Activated naive CD4-positive, alpha-beta T cell treated with anti-CD3 and anti-CD28 coated beads, Interleukin-2, amount 50 U/mL, for 24 hours (primary cell): ENCODE measurements around the gene EPHA4.

Experiments used
- H3K27ac Mint-ChIP-seq: one replicate; pipeline ENCODE4 v1.8.0; 2021; ENCODE audit warnings: mild to moderate bottlenecking, mixed read lengths
- H3K27me3 Mint-ChIP-seq: one replicate; pipeline ENCODE4 v1.8.0; 2021; ENCODE audit warnings: mixed read lengths
- H3K36me3 Mint-ChIP-seq: one replicate; pipeline ENCODE4 v1.8.0; 2021; ENCODE audit warnings: mixed read lengths
- H3K4me1 Mint-ChIP-seq: one replicate; pipeline ENCODE4 v1.8.0; 2021; ENCODE audit warnings: mixed read lengths
- H3K4me3 Mint-ChIP-seq: one replicate; pipeline ENCODE4 v1.8.0; 2021; ENCODE audit warnings: mild to moderate bottlenecking, mixed read lengths
- H3K9me3 Mint-ChIP-seq: one replicate; pipeline ENCODE4 v1.8.0; 2021; ENCODE audit warnings: mixed read lengths

The EPHA4 gene

DNA sequence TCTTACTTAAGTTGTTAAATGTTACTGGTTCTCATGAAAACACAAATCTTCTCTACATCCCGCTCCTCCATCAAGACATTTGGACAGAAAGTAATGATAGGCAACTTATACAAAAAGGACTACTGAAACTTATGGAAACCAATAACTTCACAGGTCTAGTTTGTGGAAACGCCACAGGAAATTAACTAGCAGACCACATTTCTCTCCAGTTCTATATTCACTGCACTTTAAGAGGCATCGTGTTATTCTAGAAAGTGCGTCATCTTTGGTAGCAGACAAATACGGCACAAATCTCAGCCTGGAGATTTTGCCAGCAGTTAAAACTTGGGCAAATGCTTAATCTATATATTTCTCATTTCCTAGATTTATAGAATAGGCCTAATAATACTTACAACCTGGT lies 164.3 kb downstream of the EPHA4 start:
- Mint-ChIP-seq H3K36me3 (peaks cover 4% of the 10 kb centered on the region), H3K27me3 (peaks cover 3% of the 10 kb centered on the region), H3K4me1 (no peaks in the 10 kb centered on the region), H3K4me3 (no peak overlapping the region), H3K27ac (no peak overlapping the region), H3K9me3 (peaks cover 18% of the 10 kb centered on the region)

DNA sequence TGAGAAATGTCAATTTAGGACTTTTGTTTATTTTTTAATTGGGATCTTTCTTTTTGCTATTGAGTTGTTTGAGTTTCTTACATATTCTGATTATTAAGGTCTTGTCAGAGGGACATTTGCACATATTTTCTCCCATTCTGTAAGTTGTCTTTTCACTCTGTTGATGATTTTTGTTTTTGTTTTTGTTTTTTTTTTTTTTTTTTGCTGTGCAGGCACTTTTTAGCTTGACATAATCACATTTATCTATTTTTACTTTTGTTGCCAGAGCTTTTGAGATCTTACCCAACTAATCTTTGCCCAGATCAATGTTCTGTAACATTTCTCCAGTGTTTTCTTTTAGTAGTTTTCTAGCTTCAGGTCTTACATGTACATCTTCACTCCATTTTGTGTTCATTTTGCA lies 166.6 kb downstream of the EPHA4 start:
- H3K9me3 Mint-ChIP-seq = peaks cover 18% of the 10 kb centered on the region

DNA sequence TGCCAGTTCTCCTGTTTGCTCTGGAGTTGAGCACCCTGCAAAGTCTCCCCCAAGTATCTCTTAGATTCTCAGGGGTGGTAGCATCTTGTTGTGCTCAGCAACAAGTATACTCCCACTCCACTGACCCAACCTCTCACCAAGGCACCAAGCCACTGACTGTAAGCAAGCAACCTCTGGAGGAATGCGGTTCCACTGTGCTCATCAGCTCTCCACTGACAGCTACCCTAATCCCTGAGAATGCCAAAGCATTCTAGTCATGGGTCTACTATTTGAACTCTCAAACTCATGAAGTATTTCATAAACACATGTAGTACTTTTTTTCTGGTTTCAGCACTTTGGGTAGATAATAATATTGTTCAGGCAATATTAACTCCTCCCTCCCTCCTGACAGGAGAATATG lies 170.0 kb downstream of the EPHA4 start:
- Mint-ChIP-seq H3K27ac (no peak overlapping the region), H3K36me3 (peaks cover 4% of the 10 kb centered on the region), H3K9me3 (peaks cover 13% of the 10 kb centered on the region), H3K27me3 (no peaks in the 10 kb centered on the region), H3K4me1 (no peaks in the 10 kb centered on the region), H3K4me3 (no peak overlapping the region)

More for the DNA sequence above, 166.6 kb downstream of the EPHA4 start:
- Mint-ChIP-seq H3K27me3 (no peaks in the 10 kb centered on the region), H3K4me3 (no peak overlapping the region), H3K36me3 (peaks cover 4% of the 10 kb centered on the region), H3K4me1 (no peaks in the 10 kb centered on the region), H3K27ac (no peak overlapping the region)

DNA sequence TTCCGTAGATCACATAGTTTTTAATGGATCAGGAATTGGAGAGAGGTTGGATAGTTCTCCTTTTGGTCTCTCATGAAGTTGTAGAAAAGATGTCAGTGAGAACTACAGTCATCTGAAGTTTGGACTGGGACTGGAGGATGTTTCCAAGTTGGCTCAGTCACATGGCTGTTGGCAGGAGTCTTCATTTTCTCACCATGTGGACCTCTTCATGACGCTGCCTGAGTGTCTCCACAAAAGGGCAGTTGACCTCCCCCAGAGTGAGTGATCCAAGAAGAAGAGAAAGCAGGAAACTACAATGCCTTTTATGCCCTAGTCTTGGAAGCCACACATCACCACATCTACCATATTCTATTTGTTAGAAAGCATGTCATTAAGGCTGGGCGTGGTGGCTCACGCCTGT lies 171.7 kb downstream of the EPHA4 start:
- Mint-ChIP-seq H3K27ac (no peak overlapping the region), H3K9me3 (peaks cover under 1% of the 10 kb centered on the region), H3K36me3 (no peaks in the 10 kb centered on the region), H3K4me3 (no peak overlapping the region), H3K27me3 (no peaks in the 10 kb centered on the region), H3K4me1 (no peaks in the 10 kb centered on the region)

DNA sequence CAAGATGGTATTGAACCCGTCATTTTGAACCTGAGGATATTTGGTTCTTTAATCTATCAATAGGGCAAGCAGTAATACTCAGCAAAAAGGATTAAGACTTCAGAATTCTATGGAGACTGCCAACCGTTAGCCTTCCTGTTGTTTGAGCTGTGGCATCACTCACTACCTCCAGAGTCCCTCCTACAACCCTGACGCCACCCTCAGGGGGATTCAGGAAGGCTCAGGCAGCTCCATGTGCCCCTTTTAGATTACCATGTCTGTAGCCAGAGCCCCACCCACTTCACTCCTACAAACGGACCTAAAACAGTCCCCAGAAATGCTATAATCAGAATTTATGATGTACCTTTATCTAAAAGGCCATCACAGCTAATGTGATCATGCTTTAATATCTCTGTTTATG lies 172.9 kb downstream of the EPHA4 start:
- Mint-ChIP-seq H3K27me3 (no peaks in the 10 kb centered on the region), H3K4me3 (no peak overlapping the region), H3K4me1 (no peaks in the 10 kb centered on the region), H3K27ac (no peak overlapping the region), H3K9me3 (no peaks in the 10 kb centered on the region), H3K36me3 (no peaks in the 10 kb centered on the region)

DNA sequence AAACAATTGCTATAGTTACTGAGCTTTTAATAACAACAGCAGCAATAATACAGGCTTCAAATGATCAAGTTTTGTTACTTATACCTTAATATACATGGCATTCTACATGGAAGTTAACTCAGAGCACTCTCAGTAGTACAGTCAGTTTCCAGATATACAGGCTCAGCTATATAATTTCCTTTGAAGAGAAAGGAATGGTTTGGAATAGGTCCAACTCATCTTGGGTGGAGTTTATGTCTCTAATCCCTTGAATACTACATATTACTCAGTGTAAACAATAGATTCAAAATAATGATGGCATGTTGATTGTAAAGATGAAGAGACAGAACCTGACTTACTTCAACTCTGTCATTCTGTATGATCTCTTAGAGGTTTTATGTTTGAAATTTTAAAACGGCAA lies 174.9 kb downstream of the EPHA4 start:
- H3K9me3 Mint-ChIP-seq = no peaks in the 10 kb centered on the region
- no peaks in the 10 kb centered on the region for H3K27me3 Mint-ChIP-seq
- no peaks in the 10 kb centered on the region for H3K4me1 Mint-ChIP-seq
- no peak overlapping the region for H3K27ac Mint-ChIP-seq
- no peak overlapping the region for H3K4me3 Mint-ChIP-seq
- no peaks in the 10 kb centered on the region for H3K36me3 Mint-ChIP-seq

DNA sequence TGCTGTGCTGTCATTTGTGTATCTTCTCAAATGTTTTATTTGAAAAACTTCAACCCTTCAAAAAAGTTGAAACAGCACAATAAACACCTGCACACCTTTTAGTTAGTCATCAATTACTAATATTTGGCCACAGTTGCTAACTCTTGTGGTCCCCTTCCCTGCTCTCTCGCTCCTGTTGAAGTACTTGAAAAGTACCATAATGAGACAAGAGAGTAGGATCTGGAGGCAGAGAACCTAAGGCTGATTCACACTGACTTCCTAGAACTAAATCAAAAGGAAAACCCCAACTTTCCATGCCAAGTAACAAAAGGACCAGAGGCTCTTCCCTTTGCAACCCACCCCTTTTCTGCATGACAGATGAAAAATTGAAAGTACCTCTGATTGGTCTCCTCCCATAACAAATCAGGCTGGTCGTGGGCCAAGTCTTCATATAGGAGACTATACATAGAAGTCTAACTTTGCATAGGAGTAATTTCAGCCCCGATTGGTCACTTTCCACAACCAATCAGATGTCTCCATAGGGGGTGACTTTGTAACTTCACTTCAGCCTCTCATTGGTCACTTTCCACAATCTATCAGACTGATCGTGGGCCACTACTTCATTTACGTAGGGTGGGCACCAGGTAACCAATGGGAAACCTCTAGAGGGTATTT lies 179.7 kb downstream of the EPHA4 start:
- H3K9me3 Mint-ChIP-seq = no peaks in the 10 kb centered on the region
- no peaks in the 10 kb centered on the region for H3K36me3 Mint-ChIP-seq
- H3K4me3 Mint-ChIP-seq = no peak overlapping the region
- no peaks in the 10 kb centered on the region for H3K4me1 Mint-ChIP-seq
- no peaks in the 10 kb centered on the region for H3K27me3 Mint-ChIP-seq
- H3K27ac Mint-ChIP-seq = no peak overlapping the region

DNA sequence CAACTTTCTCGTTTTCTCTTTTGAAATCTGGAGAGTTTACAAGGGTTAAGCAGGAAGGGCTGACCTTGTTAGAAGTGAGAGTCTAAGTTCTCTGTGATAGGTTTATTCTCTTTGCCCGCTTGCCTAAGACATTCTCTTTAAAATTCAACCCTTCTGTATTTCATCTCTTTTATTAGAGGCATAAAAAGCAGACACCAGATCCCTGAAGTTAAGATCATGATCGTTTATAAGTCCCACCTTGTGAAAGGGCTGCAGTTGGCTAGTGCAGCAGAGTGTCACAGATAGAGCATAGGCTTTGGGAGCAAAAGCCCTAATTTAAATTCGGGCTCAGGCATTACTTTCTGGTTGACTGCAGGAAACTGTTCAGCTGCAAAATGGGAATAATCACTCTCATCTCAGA lies 181.2 kb downstream of the EPHA4 start:
- Mint-ChIP-seq H3K4me1 (no peaks in the 10 kb centered on the region), H3K27ac (no peak overlapping the region), H3K9me3 (no peaks in the 10 kb centered on the region), H3K36me3 (no peaks in the 10 kb centered on the region), H3K27me3 (no peaks in the 10 kb centered on the region), H3K4me3 (no peak overlapping the region)

DNA sequence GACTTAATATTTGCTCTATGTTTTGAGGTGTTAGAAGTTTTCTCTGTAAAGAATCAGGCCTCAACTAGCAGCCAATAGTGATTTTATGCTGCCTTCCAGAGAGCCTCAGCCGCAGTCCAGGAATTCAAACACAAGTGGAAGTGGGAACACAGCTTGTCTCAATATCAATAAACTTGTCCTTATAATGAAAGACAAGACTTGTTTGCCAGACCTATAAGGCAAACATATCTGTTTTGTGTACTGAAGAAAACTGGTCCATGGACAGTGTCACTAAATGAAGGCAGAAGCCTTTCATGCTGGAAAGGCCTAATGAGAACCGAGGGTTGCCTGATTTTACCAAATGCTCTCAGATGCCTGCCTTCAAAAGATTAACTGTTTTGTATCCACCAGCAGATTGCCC lies 182.2 kb downstream of the EPHA4 start:
- Mint-ChIP-seq H3K4me3 (no peak overlapping the region), H3K36me3 (no peaks in the 10 kb centered on the region), H3K27ac (no peak overlapping the region), H3K27me3 (no peaks in the 10 kb centered on the region), H3K4me1 (no peaks in the 10 kb centered on the region), H3K9me3 (no peaks in the 10 kb centered on the region)

DNA sequence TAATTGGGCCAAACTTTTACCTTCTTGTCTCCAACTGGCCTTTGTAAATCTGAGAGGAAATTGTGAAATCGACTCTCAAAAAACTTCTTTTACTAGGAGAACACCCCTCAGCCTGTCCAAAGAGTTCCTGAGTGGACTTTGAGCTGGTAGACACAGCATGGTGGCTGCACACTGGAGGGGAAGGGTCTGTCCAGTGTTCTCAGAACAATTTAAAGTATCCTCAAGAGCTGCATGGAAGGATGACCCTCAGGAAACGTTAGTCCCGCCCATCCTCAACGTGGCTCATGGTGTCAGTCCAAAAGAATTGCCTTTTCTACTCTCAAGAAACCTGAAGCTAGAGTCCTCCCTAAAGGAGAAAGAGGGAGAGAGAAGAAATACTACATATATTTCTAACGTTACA lies 182.7 kb downstream of the EPHA4 start:
- no peaks in the 10 kb centered on the region for H3K36me3 Mint-ChIP-seq
- H3K4me3 Mint-ChIP-seq = no peak overlapping the region
- H3K9me3 Mint-ChIP-seq = no peaks in the 10 kb centered on the region
- H3K4me1 Mint-ChIP-seq = no peaks in the 10 kb centered on the region
- no peaks in the 10 kb centered on the region for H3K27me3 Mint-ChIP-seq
- no peak overlapping the region for H3K27ac Mint-ChIP-seq

DNA sequence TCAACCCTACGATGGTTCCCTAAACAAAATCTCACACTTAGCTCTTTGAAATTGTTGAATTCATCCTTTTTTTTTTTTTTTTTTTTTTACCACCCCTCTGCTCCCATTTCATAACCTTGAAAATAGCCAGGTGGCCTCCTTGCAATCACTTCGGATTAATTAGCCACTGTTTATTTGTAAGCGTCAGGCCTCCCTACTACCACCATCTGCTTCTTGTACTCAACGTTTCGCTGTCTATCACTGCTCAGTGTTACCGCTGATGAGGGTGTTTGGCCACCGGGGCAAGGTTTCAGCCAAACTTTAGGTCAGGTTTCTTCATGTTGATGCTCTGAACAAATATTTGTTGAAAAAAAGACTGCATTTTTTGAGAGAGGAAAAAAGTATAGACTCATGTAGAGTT lies 183.2 kb downstream of the EPHA4 start:
- no peak overlapping the region for H3K27ac Mint-ChIP-seq
- no peaks in the 10 kb centered on the region for H3K27me3 Mint-ChIP-seq
- H3K4me3 Mint-ChIP-seq = no peak overlapping the region
- no peaks in the 10 kb centered on the region for H3K4me1 Mint-ChIP-seq
- H3K36me3 Mint-ChIP-seq = no peaks in the 10 kb centered on the region
- H3K9me3 Mint-ChIP-seq = no peaks in the 10 kb centered on the region

DNA sequence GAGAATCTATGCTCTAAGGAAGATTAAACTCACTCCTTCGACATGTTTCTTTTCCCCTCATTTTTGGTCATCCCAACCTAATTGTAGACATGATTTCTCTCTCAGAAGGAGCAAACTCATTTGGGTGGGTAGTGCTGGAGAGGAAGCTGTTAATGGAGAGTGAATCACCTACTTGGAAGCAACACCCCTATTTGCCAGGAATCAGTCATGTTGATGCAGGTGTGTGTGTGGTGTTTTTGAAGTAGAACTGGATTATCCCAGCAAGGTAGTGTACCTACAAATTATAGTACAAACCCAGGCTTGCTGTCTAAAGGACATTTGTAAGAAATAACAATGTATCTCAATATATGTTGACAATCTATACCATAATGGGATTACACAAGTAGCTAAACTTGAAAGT lies 186.4 kb downstream of the EPHA4 start:
- no peak overlapping the region for H3K27ac Mint-ChIP-seq
- H3K4me3 Mint-ChIP-seq = no peak overlapping the region
- no peaks in the 10 kb centered on the region for H3K27me3 Mint-ChIP-seq
- H3K4me1 Mint-ChIP-seq = no peaks in the 10 kb centered on the region
- H3K36me3 Mint-ChIP-seq = no peaks in the 10 kb centered on the region
- no peaks in the 10 kb centered on the region for H3K9me3 Mint-ChIP-seq

DNA sequence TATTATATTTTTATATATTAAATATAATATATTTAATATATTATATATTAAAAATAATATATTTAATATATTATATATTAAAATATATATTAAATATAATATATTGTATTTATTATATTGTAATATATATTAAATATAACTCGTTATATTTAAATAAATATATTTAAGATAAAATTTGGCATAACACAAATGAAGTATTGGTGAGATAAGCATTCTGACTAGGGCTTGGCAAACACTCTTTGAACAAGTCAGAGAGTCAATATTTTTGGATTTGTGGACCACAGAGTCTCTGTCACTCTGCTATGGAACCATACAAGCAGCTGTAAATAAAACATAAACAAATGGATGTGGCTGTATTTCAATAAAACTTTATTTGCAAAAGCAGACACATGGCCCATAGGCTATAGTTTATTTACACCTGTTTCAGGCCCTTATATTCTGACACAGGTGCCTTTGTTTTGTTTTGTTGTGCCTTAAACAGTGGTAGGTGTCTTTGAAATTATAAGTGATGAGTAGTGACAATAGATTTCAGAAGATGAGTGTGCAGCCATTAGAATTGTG lies 190.1 kb downstream of the EPHA4 start:
- H3K27me3 Mint-ChIP-seq = no peaks in the 10 kb centered on the region
- no peaks in the 10 kb centered on the region for H3K9me3 Mint-ChIP-seq
- no peak overlapping the region for H3K4me3 Mint-ChIP-seq
- H3K27ac Mint-ChIP-seq = no peak overlapping the region
- no peaks in the 10 kb centered on the region for H3K4me1 Mint-ChIP-seq
- H3K36me3 Mint-ChIP-seq = no peaks in the 10 kb centered on the region

DNA sequence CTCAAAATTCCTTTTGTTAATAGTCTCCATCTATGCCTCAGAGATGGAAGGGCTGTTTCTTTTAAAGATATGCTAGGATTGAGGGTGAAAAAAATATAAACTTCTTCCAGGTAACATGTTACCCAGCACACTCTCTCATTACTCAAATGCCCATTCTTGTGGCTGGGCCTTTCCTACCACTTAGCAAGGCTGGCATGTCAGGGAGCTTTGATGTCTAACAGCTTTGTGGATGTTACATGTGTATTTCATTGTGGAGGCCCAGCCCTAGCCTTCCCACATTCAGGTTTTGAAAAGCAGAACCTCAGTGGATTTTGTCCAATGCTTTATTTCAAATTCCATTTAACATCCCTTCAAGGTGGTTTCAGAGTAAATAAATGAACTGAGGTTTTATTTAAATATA lies 191.4 kb downstream of the EPHA4 start:
- no peaks in the 10 kb centered on the region for H3K9me3 Mint-ChIP-seq
- H3K4me3 Mint-ChIP-seq = no peak overlapping the region
- H3K27ac Mint-ChIP-seq = no peak overlapping the region
- H3K4me1 Mint-ChIP-seq = no peaks in the 10 kb centered on the region
- H3K36me3 Mint-ChIP-seq = no peaks in the 10 kb centered on the region
- H3K27me3 Mint-ChIP-seq = no peaks in the 10 kb centered on the region

DNA sequence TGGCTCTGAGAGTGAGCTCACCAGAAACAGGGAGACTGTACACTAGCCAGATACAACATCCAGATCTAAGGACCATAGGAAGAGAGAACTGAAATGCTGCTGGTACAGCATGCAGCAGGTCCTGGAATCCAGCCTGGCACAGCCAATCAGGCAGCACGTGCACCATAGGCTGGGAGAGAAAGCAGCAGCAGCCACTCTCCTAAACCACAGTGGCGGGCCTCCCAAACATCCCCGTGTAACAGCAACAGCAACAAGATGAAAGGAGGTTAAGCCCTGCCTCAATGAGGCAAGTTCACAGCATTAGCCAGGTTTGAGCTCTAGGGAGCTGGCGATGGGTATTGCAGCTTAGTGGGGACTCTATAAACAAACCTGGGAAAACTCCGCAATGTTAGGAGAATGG lies 192.0 kb downstream of the EPHA4 start:
- H3K4me1 Mint-ChIP-seq = no peaks in the 10 kb centered on the region
- H3K9me3 Mint-ChIP-seq = no peaks in the 10 kb centered on the region
- H3K27me3 Mint-ChIP-seq = no peaks in the 10 kb centered on the region
- H3K36me3 Mint-ChIP-seq = no peaks in the 10 kb centered on the region
- H3K27ac Mint-ChIP-seq = no peak overlapping the region
- H3K4me3 Mint-ChIP-seq = no peak overlapping the region

DNA sequence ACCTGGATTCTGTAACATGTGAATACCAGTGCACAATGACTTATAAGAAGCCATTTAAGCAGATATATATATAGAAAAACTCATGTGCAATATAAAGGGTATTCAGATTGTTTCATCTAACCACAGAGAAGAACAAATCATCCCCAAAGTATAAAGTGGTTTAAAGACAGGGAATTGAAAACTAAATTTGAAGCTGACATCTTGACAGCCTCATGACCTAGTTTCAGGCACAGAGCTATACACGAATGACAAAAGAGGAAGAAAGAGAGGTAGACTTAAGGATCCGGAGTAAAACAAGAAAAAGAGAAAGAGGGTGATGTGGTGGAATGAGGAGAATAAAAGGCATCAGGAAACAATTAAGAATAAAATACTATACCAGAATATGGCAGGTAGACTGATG lies 194.5 kb downstream of the EPHA4 start:
- H3K4me3 Mint-ChIP-seq = no peak overlapping the region

DNA sequence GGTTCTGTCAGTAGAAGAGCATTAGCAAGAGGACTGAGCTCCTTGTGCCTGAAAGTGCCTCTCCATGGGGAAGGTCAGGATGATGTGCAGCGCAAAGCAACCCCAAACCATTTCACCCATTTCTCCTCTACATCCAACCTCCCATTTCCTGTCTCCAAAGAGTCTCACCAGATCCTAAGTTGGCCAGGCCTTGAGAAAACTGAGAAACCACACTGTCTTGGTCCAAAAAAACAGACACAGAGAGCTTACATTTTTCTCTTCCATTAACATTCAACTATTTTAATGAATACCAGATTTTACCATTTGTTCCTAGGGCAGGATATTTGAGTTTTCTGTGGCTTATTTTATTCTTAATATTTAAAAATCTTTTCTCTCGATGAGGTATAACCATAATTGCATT lies 195.0 kb downstream of the EPHA4 start:
- Mint-ChIP-seq H3K4me3 (no peak overlapping the region), H3K4me1 (no peaks in the 10 kb centered on the region), H3K9me3 (no peaks in the 10 kb centered on the region), H3K27me3 (no peaks in the 10 kb centered on the region), H3K27ac (no peak overlapping the region), H3K36me3 (no peaks in the 10 kb centered on the region)

More for the DNA sequence above, 194.5 kb downstream of the EPHA4 start:
- H3K4me1 Mint-ChIP-seq = no peaks in the 10 kb centered on the region
- no peaks in the 10 kb centered on the region for H3K36me3 Mint-ChIP-seq
- H3K27me3 Mint-ChIP-seq = no peaks in the 10 kb centered on the region
- peak overlapping the region; percentile 59 for H3K27ac Mint-ChIP-seq
- no peaks in the 10 kb centered on the region for H3K9me3 Mint-ChIP-seq
